ENCODE data around the gene PNKD.

The PNKD gene

DNA sequence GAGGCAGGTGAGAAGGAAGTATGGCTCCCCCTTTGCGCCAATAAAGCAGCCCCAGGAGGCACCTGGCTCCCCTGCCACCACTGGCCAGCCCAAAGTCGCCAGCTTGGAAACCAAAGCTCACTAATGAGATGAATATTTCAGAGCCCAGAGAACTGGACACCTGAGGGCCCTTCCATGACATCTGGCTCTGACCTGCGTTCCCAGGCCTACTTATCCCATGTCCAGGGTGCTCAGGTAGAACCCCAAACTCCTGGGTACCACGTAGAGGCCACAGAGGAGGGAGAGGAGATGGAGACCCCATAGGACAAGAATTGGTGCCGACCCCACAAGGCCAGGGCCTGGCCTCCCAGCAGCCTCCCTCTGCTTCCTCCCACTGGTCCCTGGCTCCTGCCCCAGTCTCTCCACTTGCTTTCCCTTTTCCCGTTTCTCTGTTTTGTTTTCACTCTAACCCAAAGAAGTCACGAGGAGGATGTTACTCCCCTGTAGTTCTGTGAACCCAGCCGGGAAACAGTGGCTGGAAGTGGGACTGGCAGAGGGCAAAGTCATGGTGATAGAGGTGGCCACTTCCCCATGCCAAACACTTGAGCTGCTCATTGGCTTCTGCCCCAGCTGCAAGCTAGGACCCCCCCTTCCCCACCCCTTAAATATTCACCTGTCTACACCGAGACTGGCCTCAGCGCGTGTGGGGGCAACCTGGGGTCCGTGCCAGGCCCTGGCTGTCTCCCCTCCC lies 21.2 kb downstream of the PNKD start:
- TF ChIP-seq, protein P1, sequence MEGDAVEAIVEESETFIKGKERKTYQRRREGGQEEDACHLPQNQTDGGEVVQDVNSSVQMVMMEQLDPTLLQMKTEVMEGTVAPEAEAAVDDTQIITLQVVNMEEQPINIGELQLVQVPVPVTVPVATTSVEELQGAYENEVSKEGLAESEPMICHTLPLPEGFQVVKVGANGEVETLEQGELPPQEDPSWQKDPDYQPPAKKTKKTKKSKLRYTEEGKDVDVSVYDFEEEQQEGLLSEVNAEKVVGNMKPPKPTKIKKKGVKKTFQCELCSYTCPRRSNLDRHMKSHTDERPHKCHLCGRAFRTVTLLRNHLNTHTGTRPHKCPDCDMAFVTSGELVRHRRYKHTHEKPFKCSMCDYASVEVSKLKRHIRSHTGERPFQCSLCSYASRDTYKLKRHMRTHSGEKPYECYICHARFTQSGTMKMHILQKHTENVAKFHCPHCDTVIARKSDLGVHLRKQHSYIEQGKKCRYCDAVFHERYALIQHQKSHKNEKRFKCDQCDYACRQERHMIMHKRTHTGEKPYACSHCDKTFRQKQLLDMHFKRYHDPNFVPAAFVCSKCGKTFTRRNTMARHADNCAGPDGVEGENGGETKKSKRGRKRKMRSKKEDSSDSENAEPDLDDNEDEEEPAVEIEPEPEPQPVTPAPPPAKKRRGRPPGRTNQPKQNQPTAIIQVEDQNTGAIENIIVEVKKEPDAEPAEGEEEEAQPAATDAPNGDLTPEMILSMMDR (conservative IDR thresholded peaks at IDR 0.05; ENCODE audit: control insufficient read depth, insufficient read depth, low read depth, low read length): no peak
- DNase-seq (ENCODE audit: low read depth): peak; percentile 43
- peak overlapping the region; percentile 82 for H3K4me3 ChIP-seq (ENCODE audit: control insufficient read depth, low read depth, low read length)

DNA sequence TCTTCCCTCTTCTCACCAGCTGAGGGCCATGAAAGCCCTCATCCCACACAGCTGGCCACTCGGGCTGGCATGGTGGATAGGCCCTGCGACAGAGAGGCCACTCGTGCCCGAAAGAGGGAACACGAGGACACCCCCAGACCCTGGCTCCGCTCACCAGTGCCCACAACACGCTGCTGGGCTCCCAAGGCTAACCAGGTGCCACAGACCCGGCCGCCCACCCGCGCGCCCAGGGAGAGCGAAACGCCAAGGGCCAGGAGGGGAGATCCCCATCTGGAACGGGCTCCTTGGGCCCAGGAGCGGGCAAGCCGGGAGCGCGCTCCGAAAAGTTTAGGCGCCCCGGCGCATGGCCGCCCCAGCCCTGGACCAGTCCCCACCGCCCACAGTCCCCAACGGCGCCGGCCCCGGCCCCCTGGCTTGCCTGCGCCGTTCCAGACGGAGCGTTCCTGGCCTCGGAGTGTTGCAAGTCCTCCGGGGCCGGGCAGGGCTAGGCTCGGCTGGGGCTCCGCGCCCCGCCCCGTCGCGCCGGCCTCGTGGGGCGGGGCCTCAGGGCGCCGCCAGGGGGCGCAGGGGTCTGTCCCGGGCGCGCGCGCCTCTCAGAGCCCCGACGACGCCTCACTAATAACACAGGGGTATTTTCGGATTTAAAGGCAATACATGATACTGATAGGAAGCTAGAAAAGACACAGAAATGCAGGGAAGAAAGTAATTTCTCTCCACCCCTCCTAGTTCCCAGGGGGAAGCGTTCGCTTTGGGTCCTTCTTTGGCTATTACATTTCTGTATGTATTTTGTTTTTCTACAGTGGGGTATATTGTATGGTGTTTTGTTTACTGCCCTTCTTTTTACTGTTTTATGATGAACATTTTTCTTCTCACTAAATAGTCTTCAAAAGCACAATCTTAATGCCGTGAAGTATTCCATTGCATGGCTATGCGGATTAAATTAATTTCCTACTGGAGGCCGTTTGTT lies 22.0 kb downstream of the PNKD start, which contains the start of gene TMBIM1:
TSS of gene TMBIM1 (minus strand) at position 456 of the 967 bp plus-strand sequence. CDS start 10,362 bp downstream, outside the sequence.
- DNase-seq (ENCODE audit: low read depth): peak; percentile 61
- TF ChIP-seq, protein P1 (conservative IDR thresholded peaks at IDR 0.05; ENCODE audit: control insufficient read depth, insufficient read depth, low read depth, low read length): peak; percentile 30
- H3K4me3 ChIP-seq (ENCODE audit: control insufficient read depth, low read depth, low read length): peak within 1 kb of the TSS; percentile 82

DNA sequence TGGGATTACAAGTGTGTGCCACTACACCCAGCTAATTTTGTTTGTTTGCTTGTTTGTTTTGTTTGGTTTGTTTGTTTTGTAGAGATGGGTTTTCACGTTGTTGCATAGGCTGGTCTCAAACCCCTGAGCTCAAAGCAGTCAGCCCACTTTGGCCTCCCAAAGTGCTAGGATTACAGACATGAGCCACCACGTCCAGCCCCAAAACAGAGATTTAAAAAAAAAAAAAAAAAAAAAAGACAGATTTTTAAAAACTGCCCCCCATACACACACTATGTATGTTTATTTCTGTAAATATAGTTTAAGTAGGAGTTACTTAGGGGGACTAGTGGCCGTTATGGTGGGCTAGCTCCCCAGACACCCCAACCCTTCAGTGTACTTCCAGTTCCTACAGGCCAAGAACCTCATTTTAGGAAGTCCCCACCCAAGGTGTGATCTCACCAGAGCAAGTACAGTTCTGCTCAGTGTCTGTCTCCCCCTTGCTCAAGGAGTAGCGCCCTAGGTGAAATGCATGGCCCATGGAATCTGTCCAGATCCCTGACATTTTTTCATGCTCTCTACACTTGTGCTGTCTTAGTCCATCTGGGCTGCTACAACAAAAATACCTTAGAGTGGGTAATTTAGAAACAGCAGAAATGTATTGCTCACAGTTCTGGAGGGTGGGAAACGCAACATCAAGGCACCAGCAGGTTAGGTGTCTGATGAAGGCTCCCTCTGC lies 23.6 kb downstream of the PNKD start:
- DNase-seq (ENCODE audit: low read depth): no peak
- no peak overlapping the region for H3K4me3 ChIP-seq (ENCODE audit: control insufficient read depth, low read depth, low read length)
- TF ChIP-seq, protein P1 (conservative IDR thresholded peaks at IDR 0.05; ENCODE audit: control insufficient read depth, insufficient read depth, low read depth, low read length): no peak

DNA sequence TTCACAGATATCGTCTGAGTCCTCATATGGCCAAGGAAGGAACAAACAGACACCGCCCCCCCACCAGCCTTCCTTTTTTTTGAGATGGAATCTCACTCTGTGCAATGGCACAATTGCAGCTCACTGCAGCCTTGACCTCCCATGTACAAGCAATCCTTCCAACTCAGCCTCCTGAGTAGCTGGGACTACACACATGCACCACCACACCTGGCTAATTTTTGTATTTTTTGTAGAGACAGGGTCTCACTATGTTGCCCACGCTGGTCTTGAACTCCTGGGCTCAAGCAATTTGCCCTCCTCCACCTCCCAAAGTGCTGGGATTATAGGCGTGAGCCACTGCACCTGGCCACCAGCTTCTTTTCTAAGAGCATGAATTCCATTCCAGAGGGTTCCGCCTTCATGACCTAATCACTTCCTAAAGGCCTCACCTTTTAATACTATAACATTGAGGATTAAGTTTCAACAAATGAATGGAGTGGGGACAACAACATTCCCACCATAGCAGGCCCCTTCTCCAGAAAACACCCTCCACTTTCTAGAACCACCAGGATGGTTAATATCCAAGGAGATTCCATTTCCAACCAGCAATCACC lies 24.2 kb downstream of the PNKD start:
- H3K4me3 ChIP-seq (ENCODE audit: control insufficient read depth, low read depth, low read length): no peak overlapping the region
- TF ChIP-seq, protein P1 (conservative IDR thresholded peaks at IDR 0.05; ENCODE audit: control insufficient read depth, insufficient read depth, low read depth, low read length): no peak
- no peak for DNase-seq (ENCODE audit: low read depth)

DNA sequence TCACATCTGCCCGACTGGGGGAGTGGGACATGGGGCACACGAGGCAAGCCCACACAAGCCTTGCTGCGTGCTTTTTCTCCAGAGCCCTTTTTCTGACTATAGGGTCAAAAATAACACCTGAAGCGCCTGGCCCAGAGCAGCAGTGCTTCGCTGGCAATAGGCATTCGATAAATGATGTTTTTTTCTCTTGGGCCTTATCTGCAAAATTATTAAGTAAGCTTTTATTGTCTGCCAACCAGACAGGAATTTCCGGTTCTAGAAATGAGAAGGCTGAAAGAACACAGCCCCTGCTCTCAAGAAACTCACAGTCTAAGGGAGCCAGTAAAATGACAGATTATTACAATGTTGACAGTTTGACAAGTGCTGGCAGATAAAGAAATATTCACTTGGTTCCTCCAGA lies 24.7 kb downstream of the PNKD start:
- H3K4me3 ChIP-seq (ENCODE audit: control insufficient read depth, low read depth, low read length): no peak overlapping the region
- TF ChIP-seq, protein P1 (conservative IDR thresholded peaks at IDR 0.05; ENCODE audit: control insufficient read depth, insufficient read depth, low read depth, low read length): no peak
- DNase-seq (ENCODE audit: low read depth): no peak

DNA sequence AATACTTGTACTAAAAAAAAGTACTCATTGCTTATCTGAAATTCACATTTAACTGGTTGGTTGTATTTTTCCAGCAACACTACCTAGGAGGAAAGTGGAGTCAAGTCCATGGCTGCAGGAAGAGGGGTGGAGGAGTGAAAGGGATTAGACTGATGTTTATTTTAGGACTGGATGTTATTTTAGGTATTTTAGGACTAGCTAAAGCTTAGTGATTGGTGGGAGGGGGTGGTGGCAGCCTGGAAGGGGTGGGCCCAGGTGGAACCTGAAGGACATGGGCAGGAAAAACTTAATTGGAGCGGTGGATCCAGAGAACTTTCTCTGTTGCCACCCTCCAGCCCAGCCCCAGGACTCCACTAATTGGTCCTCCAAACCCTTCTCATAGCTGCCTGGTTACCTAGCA lies 25.9 kb downstream of the PNKD start:
- TF ChIP-seq, protein P1 (conservative IDR thresholded peaks at IDR 0.05; ENCODE audit: control insufficient read depth, insufficient read depth, low read depth, low read length): no peak
- no peak overlapping the region for H3K4me3 ChIP-seq (ENCODE audit: control insufficient read depth, low read depth, low read length)
- DNase-seq (ENCODE audit: low read depth): no peak
